ENCODE measurements around the gene WDR70.
"Not testable (repeated sequence)": the region's sequence is repeated elsewhere in the genome, so short reads cannot be mapped to it uniquely, and the experiment has no call there.

The WDR70 gene

GRCh38 chr5:37454402-37455055, 75.4 kb downstream of the WDR70 start:
- DNase-seq, result not testable (repeated sequence)

GRCh38 chr5:37463191-37464051, 84.3 kb downstream of the WDR70 start:
- not testable (repeated sequence) for DNase-seq

GRCh38 chr5:37464581-37464980, 85.5 kb downstream of the WDR70 start:
- not testable (repeated sequence) for DNase-seq

- DNase-seq, result not testable (repeated sequence)
Measured at GRCh38 chr5:37469383-37469782, 90.3 kb downstream of the WDR70 start.

GRCh38 chr5:37471666-37472197, 92.6 kb downstream of the WDR70 start:
- no peak for DNase-seq

- DNase-seq, result no peak
Measured at GRCh38 chr5:37477426-37477825, 98.3 kb downstream of the WDR70 start.

- no peak for DNase-seq
Measured at GRCh38 chr5:37478121-37478894, 99.2 kb downstream of the WDR70 start.

GRCh38 chr5:37481395-37481794, 102.3 kb downstream of the WDR70 start:
- not testable (repeated sequence) for DNase-seq

- no peak for DNase-seq
Measured at GRCh38 chr5:37490120-37490810, 111.1 kb downstream of the WDR70 start.

GRCh38 chr5:37490931-37491330, 111.8 kb downstream of the WDR70 start:
- DNase-seq, result no peak

GRCh38 chr5:37492778-37493555, 113.8 kb downstream of the WDR70 start:
- DNase-seq, result no peak

- DNase-seq, result no peak
Measured at GRCh38 chr5:37494756-37495155, 115.6 kb downstream of the WDR70 start.

- no peak for DNase-seq
Measured at GRCh38 chr5:37495210-37495609, 116.1 kb downstream of the WDR70 start.

GRCh38 chr5:37495668-37496347, 116.7 kb downstream of the WDR70 start:
- no peak for DNase-seq

GRCh38 chr5:37496902-37497445, 117.9 kb downstream of the WDR70 start:
- no peak for DNase-seq

GRCh38 chr5:37501152-37501551, 122.0 kb downstream of the WDR70 start:
- DNase-seq, result no peak

GRCh38 chr5:37506241-37506640, 127.1 kb downstream of the WDR70 start:
- DNase-seq, result no peak

- DNase-seq, result no peak
Measured at GRCh38 chr5:37506722-37507121, 127.6 kb downstream of the WDR70 start.

- DNase-seq, result no peak
Measured at GRCh38 chr5:37511646-37512045, 132.5 kb downstream of the WDR70 start.

- no peak for DNase-seq
Measured at GRCh38 chr5:37514946-37515345, 135.8 kb downstream of the WDR70 start.

GRCh38 chr5:37517686-37518085, 138.6 kb downstream of the WDR70 start:
- no peak for DNase-seq
